ENCODE data around the gene ATP8B4. TPM values are rescaled to one million over a fixed set of nuclear protein-coding genes. Genes with fewer than 3 reads are reported as not detected.

ATP8B4 gene
- polyA plus RNA-seq, 1 of the 3 experiments (the other 2 are of a cell fraction), result 0.03 TPM

GRCh38 chr15:50059883-50060282 lies 59.1 kb downstream of the ATP8B4 start:
- Histone ChIP-seq H4K20me1 (ENCODE audit: insufficient read depth) (no peaks in the 10 kb centered on the region), H3K4me1 (ENCODE audit: control insufficient read depth in 1 of 2, insufficient read depth in 2 of 2, low read depth in 1 of 2, low read length in 1 of 2) (no peaks in the 10 kb centered on the region; a peak in 1 of 4 replicates), H3K4me2 (no peak overlapping the region), H3K79me2 (ENCODE audit: insufficient read depth) (no peaks in the 10 kb centered on the region), H3K27ac (ENCODE audit: low read depth in 2 of 2, low read length in 1 of 2) (no peak overlapping the region), H3K4me3 (ENCODE audit: low read depth in 2 of 2, low read length in 1 of 2) (no peak overlapping the region), H2AFZ (ENCODE audit: low read depth) (no peak overlapping the region), H3K36me3 (replicated peaks in 1 of 2; ENCODE audit: control insufficient read depth in 1 of 2, insufficient read depth in 2 of 2, low read length in 1 of 2) (no peaks in the 10 kb centered on the region), H3K9me2 (no peaks in the 10 kb centered on the region), H3K9ac (no peak overlapping the region), H3F3A (replicated peaks; ENCODE audit: insufficient read depth) (no peaks in the 10 kb centered on the region), H3K9me3 (no peaks in the 10 kb centered on the region), H3K27me3 (ENCODE audit: insufficient read depth) (no peaks in the 10 kb centered on the region)
- CTCF ChIA-PET, result interaction anchor here (1.1 kb wide), 1 partner anchor 86 kb away, joined by 5 read pairs; no protein-coding TSS in a partner anchor
- no peak for DNase-seq
- no peak for TF ChIP-seq TEAD4 (IDR thresholded peaks at IDR 0.05; ENCODE audit: borderline replicate concordance, insufficient read depth)
- TF ChIP-seq, protein P1, sequence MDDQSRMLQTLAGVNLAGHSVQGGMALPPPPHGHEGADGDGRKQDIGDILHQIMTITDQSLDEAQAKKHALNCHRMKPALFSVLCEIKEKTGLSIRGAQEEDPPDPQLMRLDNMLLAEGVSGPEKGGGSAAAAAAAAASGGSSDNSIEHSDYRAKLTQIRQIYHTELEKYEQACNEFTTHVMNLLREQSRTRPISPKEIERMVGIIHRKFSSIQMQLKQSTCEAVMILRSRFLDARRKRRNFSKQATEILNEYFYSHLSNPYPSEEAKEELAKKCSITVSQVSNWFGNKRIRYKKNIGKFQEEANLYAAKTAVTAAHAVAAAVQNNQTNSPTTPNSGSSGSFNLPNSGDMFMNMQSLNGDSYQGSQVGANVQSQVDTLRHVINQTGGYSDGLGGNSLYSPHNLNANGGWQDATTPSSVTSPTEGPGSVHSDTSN (IDR thresholded peaks at IDR 0.05), result no peak
- TF ChIP-seq FOSL2 (IDR thresholded peaks at IDR 0.05; ENCODE audit: borderline replicate concordance, low read depth), result no peak
- TF ChIP-seq GABPA (IDR thresholded peaks at IDR 0.05; ENCODE audit: low read depth), result no peak
- no peak for TF ChIP-seq EP300 (IDR thresholded peaks at IDR 0.05; ENCODE audit: borderline replicate concordance in 1 of 2, low read depth in 1 of 2, low read length in 1 of 2)
- no peak for TF ChIP-seq RFX5 (IDR thresholded peaks at IDR 0.05; ENCODE audit: low read length)
- TF ChIP-seq, protein P2, sequence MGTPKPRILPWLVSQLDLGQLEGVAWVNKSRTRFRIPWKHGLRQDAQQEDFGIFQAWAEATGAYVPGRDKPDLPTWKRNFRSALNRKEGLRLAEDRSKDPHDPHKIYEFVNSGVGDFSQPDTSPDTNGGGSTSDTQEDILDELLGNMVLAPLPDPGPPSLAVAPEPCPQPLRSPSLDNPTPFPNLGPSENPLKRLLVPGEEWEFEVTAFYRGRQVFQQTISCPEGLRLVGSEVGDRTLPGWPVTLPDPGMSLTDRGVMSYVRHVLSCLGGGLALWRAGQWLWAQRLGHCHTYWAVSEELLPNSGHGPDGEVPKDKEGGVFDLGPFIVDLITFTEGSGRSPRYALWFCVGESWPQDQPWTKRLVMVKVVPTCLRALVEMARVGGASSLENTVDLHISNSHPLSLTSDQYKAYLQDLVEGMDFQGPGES (IDR thresholded peaks at IDR 0.05; ENCODE audit: low read depth, low read length), result no peak
- no peak for TF ChIP-seq RCOR1 (IDR thresholded peaks at IDR 0.05; ENCODE audit: low read length)
- TF ChIP-seq SIN3A (IDR thresholded peaks at IDR 0.05; ENCODE audit: borderline replicate concordance, low read depth, low read length), result no peak
- TF ChIP-seq, protein P3, sequence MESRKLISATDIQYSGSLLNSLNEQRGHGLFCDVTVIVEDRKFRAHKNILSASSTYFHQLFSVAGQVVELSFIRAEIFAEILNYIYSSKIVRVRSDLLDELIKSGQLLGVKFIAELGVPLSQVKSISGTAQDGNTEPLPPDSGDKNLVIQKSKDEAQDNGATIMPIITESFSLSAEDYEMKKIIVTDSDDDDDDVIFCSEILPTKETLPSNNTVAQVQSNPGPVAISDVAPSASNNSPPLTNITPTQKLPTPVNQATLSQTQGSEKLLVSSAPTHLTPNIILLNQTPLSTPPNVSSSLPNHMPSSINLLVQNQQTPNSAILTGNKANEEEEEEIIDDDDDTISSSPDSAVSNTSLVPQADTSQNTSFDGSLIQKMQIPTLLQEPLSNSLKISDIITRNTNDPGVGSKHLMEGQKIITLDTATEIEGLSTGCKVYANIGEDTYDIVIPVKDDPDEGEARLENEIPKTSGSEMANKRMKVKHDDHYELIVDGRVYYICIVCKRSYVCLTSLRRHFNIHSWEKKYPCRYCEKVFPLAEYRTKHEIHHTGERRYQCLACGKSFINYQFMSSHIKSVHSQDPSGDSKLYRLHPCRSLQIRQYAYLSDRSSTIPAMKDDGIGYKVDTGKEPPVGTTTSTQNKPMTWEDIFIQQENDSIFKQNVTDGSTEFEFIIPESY (IDR thresholded peaks at IDR 0.05; ENCODE audit: borderline replicate concordance, low read depth), result no peak
- TF ChIP-seq GATA2 (CRISPR knock-in tag; IDR thresholded peaks at IDR 0.05), result no peak
- no peak for TF ChIP-seq TAF1 (IDR thresholded peaks at IDR 0.05; ENCODE audit: borderline replicate concordance, low read depth, low read length)
- WGBS (ENCODE audit: low lambda C conversion rate), result 76% methylated on average over 5 of the region's 5 CpGs
- POLR2A ChIA-PET, result no interaction called here

GRCh38 chr15:50059203-50059772 lies 59.7 kb downstream of the ATP8B4 start:
- H3K27ac ChIP-seq (ENCODE audit: low read depth in 2 of 2, low read length in 1 of 2), result no peak overlapping the region
- TF ChIP-seq REST (IDR thresholded peaks at IDR 0.05; ENCODE audit: low read depth, low read length) (no peak), EP300 (IDR thresholded peaks at IDR 0.05; ENCODE audit: borderline replicate concordance in 1 of 2, low read depth in 1 of 2, low read length in 1 of 2) (no peak), FOXJ3 (CRISPR knock-in tag; IDR thresholded peaks at IDR 0.05) (no peak), NRF1 (IDR thresholded peaks at IDR 0.05; ENCODE audit: low read depth, low read length) (no peak), YY1 (IDR thresholded peaks at IDR 0.05; ENCODE audit: low read depth) (no peak), POLR2AphosphoS5 (IDR thresholded peaks at IDR 0.05; ENCODE audit: low read depth, low read length) (no peak)
- TF ChIP-seq, protein P3 (IDR thresholded peaks at IDR 0.05; ENCODE audit: borderline replicate concordance, low read depth), result no peak

More at GRCh38 chr15:50059203-50059772, 59.7 kb downstream of the ATP8B4 start:
- no peaks in the 10 kb centered on the region for H4K20me1 ChIP-seq (ENCODE audit: insufficient read depth)
- ChIA-PET POLR2A (no interaction called here), CTCF (no interaction called here)
- H3K9me2 ChIP-seq, result no peaks in the 10 kb centered on the region
- no peaks in the 10 kb centered on the region for H3F3A ChIP-seq (replicated peaks; ENCODE audit: insufficient read depth)
- H3K79me2 ChIP-seq (ENCODE audit: insufficient read depth), result no peaks in the 10 kb centered on the region
- no peak for DNase-seq
- no peaks in the 10 kb centered on the region for H3K9me3 ChIP-seq
- no peaks in the 10 kb centered on the region for H3K36me3 ChIP-seq (replicated peaks in 1 of 2; ENCODE audit: control insufficient read depth in 1 of 2, insufficient read depth in 2 of 2, low read length in 1 of 2)
- H3K27me3 ChIP-seq (ENCODE audit: insufficient read depth), result no peaks in the 10 kb centered on the region
- WGBS (ENCODE audit: low lambda C conversion rate), result 77% methylated on average over 5 of the region's 5 CpGs
- no peak overlapping the region for H3K9ac ChIP-seq
- no peaks in the 10 kb centered on the region; a peak in 1 of 4 replicates for H3K4me1 ChIP-seq (ENCODE audit: control insufficient read depth in 1 of 2, insufficient read depth in 2 of 2, low read depth in 1 of 2, low read length in 1 of 2)
- no peak overlapping the region for H3K4me2 ChIP-seq
- H2AFZ ChIP-seq (ENCODE audit: low read depth), result no peak overlapping the region
- H3K4me3 ChIP-seq (ENCODE audit: low read depth in 2 of 2, low read length in 1 of 2), result no peak overlapping the region

Data from SK-N-SH (cell line).